Activated T-cell treated with anti-CD3 and anti-CD28 coated beads, Interleukin-2, amount 50 U/mL, for 72 hours (primary cell): ENCODE results near the gene RPS8. TPM values are rescaled to one million over a fixed set of nuclear protein-coding genes. Genes with fewer than 3 reads are reported as not detected.
"Not testable (repeated sequence)": the region's sequence is repeated elsewhere in the genome, so short reads cannot be mapped to it uniquely, and the experiment has no call there.

Source experiments
- ATAC-seq, 2 donors: fragments of 150-1000 bp; cut with Tn5 transposase; replicated peaks in 1 of 2; 2 replicates each; pipeline ENCODE4 v1.10.0; 2021; ENCODE audit warnings: moderate library complexity in 2 of 2, mild to moderate bottlenecking in 1 of 2
- DNase-seq, 2 donors: peaks; one replicate each; pipeline ENCODE4 v3.0.0; 2021 to 2022; ENCODE audit warnings: mixed read lengths in 1 of 2
- H3K27ac Mint-ChIP-seq: one replicate; pipeline ENCODE4 v1.8.0; 2022; ENCODE audit warnings: mild to moderate bottlenecking, moderate library complexity, mixed read lengths
- H3K27me3 Mint-ChIP-seq: one replicate; pipeline ENCODE4 v1.8.0; 2022; ENCODE audit warnings: low read depth, mixed read lengths
- H3K36me3 Mint-ChIP-seq, 2 donors: one replicate each; pipeline ENCODE4 v1.8.0; 2022; ENCODE audit warnings: mixed read lengths in 2 of 2, mild to moderate bottlenecking in 1 of 2; ENCODE audit not compliant: insufficient read depth in 2 of 2
- H3K4me1 Mint-ChIP-seq: one replicate; pipeline ENCODE4 v1.8.0; 2022; ENCODE audit warnings: low read depth, mixed read lengths
- H3K4me3 Mint-ChIP-seq, 2 donors: one replicate each; pipeline ENCODE4 v1.8.0; 2022; ENCODE audit warnings: mild to moderate bottlenecking in 2 of 2, mixed read lengths in 2 of 2, moderate library complexity in 2 of 2
- H3K9me3 Mint-ChIP-seq, 2 donors: one replicate each; pipeline ENCODE4 v1.8.0; 2022; ENCODE audit warnings: mixed read lengths in 2 of 2
- total RNA-seq, 2 donors: library from RNA; stranded (reverse); gene quantifications; one replicate each; pipeline ENCODE4 v1.2.3, GENCODE V29; 2022

The RPS8 gene
- 1,000 to 10,000 TPM; 2,862 to 3,010 TPM for total RNA-seq

DNA sequence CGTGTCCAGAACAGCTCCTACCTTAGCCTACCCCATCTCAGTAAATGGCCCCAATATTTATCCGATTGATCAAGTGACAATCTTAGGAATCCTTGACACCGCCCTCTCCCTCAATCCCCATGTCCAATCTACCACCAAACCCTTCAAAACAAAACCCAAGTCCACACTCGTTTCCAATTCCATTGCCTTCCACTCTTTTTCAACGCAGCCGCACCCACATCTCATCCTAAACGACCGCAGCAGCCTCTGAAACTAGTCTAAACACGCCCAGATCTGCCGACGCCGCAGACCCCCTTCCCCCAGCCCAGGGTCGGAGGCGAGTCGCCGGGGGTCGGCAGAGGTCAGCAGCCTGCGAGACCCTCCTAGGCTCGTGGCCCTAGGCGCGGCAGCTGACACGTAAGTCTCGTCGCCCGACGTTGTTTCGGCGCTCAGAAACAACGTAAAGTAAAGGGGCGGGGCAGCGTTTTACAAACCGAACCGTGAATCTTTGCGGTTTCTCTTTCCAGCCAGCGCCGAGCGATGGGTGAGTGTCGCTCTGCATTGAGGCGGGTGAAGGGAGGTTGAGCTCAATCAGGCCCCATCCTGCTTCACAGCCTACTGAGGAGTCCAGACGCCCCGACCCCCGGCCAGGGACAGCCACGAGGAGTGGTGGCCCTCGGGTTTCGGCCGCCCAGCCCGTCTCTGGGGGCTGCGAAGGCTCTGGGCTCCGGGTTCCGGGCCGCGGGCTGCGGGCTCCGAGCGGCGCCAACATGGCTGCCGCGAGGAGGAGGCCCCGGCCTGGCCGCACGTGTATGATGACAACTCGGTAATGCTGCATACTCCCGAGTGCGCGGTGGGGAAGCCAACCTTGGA lies at the start of gene RPS8:
Gene RPS8 (plus strand): TSS at position 463 of the 852 bp plus-strand sequence. CDS start 57 bp downstream, at position 520.
- peaks cover 50% of the 10 kb centered on the region for H3K4me1 Mint-ChIP-seq
- peaks cover 29 to 45% of the 10 kb centered on the region in 2 donors for H3K36me3 Mint-ChIP-seq
- peak within 1 kb of the TSS; percentile 92 to 97 for H3K4me3 Mint-ChIP-seq
- no peaks in the 10 kb centered on the region for H3K27me3 Mint-ChIP-seq
- peak; percentile 89 to 90 for DNase-seq
- peak; percentile 86 to 88 for ATAC-seq
- H3K27ac Mint-ChIP-seq, result peak within 1 kb of the TSS; percentile 98
- no peaks in the 10 kb centered on the region for H3K9me3 Mint-ChIP-seq

DNA sequence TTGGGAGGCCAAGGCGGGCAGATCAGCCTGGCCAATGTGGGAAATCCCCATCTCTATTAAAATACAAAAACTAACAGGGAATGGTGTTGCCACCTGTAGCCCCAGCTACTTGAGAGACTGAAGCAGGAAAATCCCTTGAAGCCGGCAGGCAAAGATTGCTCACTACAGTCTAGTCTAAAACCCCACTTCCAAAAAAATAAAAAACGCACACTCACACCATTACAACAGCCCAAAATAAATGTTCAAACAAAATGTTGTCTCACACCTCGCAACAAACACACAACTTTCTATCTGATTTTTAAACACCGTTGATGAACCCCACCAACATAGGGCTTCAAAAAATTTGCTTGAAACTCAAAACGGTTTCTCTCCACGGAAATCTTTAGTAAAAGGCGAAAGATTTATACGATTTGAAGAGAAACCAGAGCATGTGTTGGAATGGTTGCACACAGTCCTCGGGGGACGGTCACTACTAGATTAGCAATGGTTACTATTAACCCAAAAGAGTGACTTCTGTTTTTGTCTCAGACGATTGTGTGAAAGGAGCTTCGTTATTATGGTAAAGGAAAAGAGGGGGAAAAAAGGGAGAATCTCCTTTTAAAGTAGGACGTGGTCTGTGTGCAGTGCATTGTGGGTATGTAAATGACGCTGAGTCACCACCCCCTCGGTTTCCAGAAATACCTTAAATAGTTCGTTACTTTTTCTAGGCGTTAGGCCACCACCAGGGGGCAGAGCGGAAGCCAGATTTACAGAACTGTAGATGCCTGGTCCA lies 44.4 kb upstream of the RPS8 start, which contains the start of gene RNU5D-1:
Gene RNU5D-1 (minus strand): TSS at position 430 of the 772 bp plus-strand sequence.
- DNase-seq, result peak; percentile 94 to 96
- peak; percentile 83 to 84 for ATAC-seq
- no peaks in the 10 kb centered on the region for H3K9me3 Mint-ChIP-seq
- no peaks in the 10 kb centered on the region for H3K27me3 Mint-ChIP-seq
- no peaks in the 10 kb centered on the region for H3K36me3 Mint-ChIP-seq
- H3K27ac Mint-ChIP-seq, result peak within 1 kb of the TSS; percentile 100
- H3K4me1 Mint-ChIP-seq, result peaks cover 45% of the 10 kb centered on the region
- peak within 1 kb of the TSS; percentile 47 to 85 for H3K4me3 Mint-ChIP-seq

DNA sequence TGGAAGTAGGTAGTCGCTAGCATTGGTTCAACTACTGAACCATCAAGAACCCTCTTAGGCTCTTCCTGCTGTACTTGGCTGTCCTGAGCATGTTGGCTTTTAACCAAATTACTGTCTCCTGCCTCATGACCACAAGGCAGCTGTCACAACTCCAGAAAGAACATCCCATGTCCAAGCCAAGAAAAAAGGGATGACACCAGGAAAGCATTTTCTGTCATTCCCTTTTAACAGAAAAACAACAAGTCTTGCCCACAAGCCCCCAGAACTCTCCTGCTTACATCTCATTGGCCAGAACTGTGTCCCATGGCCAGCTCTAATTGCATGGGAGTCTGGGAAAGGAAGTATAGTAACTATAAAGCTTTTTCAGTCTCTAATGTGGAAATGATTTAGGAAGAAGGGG lies 42.0 kb upstream of the RPS8 start:
- Mint-ChIP-seq H3K9me3 (no peaks in the 10 kb centered on the region), H3K27me3 (no peaks in the 10 kb centered on the region), H3K36me3 (no peaks in the 10 kb centered on the region), H3K27ac (no peak overlapping the region), H3K4me1 (peaks cover 25% of the 10 kb centered on the region), H3K4me3 (no peak overlapping the region)
- no peak for ATAC-seq
- no peak for DNase-seq

DNA sequence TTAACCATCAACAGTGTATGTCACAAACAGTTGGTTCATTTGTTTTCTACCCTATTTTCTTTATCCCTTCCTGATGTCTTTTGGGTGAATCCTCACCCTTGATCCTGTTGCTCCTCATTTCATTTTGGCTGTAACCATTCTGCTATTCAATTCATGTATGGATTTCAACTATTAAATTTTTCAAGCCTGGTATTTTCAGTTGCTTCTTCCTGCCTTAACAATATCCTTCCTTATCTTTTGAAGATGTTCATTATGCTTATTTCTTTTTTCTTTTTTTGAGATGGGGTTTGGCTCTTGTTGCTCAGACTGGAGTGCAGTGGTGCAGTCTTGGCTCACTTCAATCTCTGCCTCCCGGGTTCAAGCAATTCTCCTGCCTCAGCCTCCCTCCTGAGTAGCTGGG lies 41.6 kb upstream of the RPS8 start:
- Mint-ChIP-seq H3K27ac (no peak overlapping the region), H3K27me3 (no peaks in the 10 kb centered on the region), H3K36me3 (no peaks in the 10 kb centered on the region), H3K4me1 (peaks cover 22% of the 10 kb centered on the region), H3K4me3 (no peak overlapping the region), H3K9me3 (no peaks in the 10 kb centered on the region)
- no peak for DNase-seq
- ATAC-seq, result no peak

DNA sequence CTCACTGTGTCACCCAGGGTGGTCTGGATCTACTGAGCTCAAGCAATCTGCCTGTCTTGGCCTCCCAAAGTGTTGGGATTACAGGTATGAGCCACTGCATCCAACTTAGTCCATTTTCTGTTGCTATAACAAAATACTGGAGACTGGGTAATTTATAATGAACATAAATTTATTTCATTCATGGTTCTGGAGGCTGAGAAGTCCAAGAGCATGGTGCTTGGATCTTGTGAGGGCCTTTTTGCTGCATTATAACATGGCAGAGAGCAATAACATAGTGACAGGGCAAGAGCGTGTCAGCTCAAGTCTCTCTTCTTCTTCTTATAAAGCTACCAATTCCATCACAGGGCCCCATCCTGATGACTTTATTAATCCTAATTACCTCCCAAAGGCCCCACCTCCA lies 39.3 kb upstream of the RPS8 start:
- DNase-seq (no peak), ATAC-seq (no peak)
- H3K27ac Mint-ChIP-seq, result no peak overlapping the region
- H3K4me3 Mint-ChIP-seq, result no peak overlapping the region
- no peaks in the 10 kb centered on the region for H3K27me3 Mint-ChIP-seq
- peaks cover 27% of the 10 kb centered on the region for H3K4me1 Mint-ChIP-seq
- no peaks in the 10 kb centered on the region for H3K9me3 Mint-ChIP-seq
- H3K36me3 Mint-ChIP-seq, result peaks cover 4 to 7% of the 10 kb centered on the region in 2 donors

DNA sequence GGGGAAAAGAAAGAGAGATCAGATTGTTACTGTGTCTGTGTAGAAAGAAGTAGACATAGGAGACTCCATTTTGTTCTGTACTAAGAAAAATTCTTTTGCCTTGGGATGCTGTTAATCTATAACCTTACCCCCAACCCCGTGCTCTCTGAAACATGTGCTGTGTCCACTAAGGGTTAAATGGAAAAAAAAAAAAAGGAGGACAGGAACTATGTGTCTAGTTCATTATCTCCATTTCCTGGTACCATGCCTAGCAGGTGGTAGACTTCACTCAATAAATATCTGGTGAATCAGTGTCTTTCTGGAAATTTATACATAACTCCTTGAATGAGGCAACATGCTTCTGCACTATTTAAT lies 36.4 kb upstream of the RPS8 start:
- not testable (repeated sequence) for H3K27me3 Mint-ChIP-seq, DNase-seq, ATAC-seq, H3K9me3 Mint-ChIP-seq
- Mint-ChIP-seq H3K4me1 (peaks cover 34% of the 10 kb centered on the region), H3K4me3 (peak overlapping the region; percentile 90 to 91), H3K27ac (peak overlapping the region; percentile 89), H3K36me3 (peaks cover 11 to 23% of the 10 kb centered on the region in 2 donors)

DNA sequence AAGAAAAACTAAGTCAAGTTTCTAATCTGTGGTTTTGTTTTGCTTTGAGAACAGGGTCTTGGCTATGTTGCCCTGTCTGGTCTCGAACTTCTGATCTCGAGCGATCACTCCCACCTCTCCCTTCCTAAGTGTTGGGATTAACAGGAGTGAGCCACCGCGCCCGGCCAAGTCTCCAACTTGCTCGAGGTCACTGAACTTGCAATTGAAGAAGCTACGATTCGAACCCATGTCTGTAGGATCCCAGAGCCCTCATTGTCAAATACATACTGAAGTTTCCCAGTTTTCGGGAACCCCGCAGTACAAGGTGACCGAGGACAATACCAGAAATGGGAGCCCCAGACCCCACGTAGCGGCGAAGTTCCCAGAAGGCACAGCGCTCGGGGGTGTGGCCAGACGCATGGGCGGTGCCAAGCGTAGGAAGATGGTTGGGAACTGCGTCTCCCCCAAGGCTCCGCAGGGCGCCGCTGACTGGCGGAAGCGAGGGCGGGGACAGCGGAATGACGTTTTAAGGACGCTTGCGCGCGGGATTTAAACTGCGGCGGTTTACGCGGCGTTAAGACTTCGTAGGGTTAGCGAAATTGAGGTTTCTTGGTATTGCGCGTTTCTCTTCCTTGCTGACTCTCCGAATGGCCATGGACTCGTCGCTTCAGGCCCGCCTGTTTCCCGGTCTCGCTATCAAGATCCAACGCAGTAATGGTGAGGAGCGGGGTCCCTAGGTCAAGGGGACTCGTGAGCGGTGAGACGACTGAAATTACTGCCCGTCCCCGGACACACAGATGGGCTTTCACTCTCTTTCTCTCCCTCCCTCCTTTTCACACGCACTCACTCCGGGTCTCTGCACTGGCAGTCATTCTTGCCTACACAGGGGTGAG lies 35.8 kb upstream of the RPS8 start, which contains the start of gene KIF2C:
Gene KIF2C (plus strand): TSS at position 531 of the 872 bp plus-strand sequence. CDS start 96 bp downstream, at position 627.
- H3K4me1 Mint-ChIP-seq, result peaks cover 40% of the 10 kb centered on the region
- no peaks in the 10 kb centered on the region for H3K9me3 Mint-ChIP-seq
- no peaks in the 10 kb centered on the region for H3K27me3 Mint-ChIP-seq
- ATAC-seq, result peak; percentile 99
- H3K36me3 Mint-ChIP-seq, result peaks cover 14 to 24% of the 10 kb centered on the region in 2 donors
- H3K27ac Mint-ChIP-seq, result peak within 1 kb of the TSS; percentile 89
- H3K4me3 Mint-ChIP-seq, result peak within 1 kb of the TSS; percentile 90 to 91
- DNase-seq, result peak; percentile 98

DNA sequence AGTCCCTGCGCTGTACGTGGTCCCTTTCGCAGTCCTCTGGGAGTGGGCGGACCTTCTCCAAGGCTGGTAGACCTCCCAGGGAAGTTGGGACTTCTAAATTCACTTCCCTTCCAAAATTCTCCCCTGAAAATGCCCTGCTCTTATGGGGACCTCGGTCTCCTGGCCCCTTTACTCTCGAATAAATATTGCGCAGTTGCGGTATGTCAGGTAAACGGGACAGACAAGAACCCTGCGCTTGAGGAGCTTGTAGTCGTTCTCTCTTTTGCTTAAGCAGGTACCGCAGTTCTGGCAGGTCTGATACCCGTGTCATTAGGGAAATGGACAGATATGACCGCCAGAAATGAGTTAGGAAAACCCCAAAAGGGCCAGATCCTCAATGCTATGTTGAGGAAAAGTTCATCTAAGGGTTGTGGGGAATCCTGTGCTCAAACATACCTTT lies 35.1 kb upstream of the RPS8 start:
- H3K4me3 Mint-ChIP-seq, result peak overlapping the region; percentile 90 to 91
- H3K4me1 Mint-ChIP-seq, result peaks cover 45% of the 10 kb centered on the region
- ATAC-seq (no peak), DNase-seq (no peak)
- H3K27ac Mint-ChIP-seq, result peak overlapping the region; percentile 89
- no peaks in the 10 kb centered on the region for H3K27me3 Mint-ChIP-seq
- H3K36me3 Mint-ChIP-seq, result peaks cover 14 to 27% of the 10 kb centered on the region in 2 donors
- H3K9me3 Mint-ChIP-seq, result no peaks in the 10 kb centered on the region

DNA sequence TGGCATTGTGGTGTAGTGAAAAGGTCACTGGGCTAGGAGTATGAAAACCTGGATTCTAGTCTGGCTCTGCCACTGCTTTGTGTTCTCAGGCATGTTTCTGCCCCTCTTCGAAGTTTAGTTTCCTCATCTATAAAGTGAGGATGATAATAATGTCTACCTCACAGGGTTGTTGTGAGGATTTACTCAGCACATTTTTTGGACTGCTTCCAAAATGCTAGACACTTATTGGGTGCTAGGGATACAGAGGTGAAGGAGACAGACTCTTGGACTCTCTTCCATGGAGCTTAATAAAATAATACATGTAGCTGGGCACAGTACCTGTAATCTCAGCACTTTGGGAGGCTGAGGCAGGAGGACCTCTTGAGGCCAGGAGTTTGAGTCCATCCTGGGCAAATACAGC lies 32.1 kb upstream of the RPS8 start:
- DNase-seq, result no peak
- Mint-ChIP-seq H3K4me3 (peak overlapping the region in 1 of 2 donors; percentile 52), H3K4me1 (peaks cover 45% of the 10 kb centered on the region), H3K9me3 (no peaks in the 10 kb centered on the region), H3K36me3 (peaks cover 18 to 36% of the 10 kb centered on the region in 2 donors), H3K27me3 (no peaks in the 10 kb centered on the region), H3K27ac (no peak overlapping the region)
- no peak for ATAC-seq

DNA sequence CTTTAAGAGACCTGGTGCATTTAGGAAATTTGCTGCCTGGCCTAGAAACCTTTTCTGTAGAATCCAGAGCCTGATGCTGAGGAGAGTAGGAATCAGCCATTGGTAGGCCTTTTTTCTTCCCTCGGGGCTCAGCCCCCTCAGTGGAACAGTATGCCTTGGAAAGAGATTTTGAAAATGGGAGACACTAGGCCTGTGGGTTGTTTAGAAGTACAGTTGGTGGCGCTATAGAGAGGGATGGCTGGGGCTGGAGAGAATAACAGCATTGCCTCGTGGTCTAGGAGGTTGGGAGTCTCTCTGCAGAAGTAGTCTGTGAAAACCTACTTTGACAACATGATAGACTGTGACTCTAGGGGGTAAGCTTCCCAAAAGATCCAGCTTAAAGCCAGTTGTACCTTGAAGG lies 27.5 kb upstream of the RPS8 start:
- Mint-ChIP-seq H3K4me3 (no peak overlapping the region), H3K27me3 (no peaks in the 10 kb centered on the region), H3K4me1 (peaks cover 23% of the 10 kb centered on the region), H3K9me3 (no peaks in the 10 kb centered on the region), H3K36me3 (peaks cover 11 to 31% of the 10 kb centered on the region in 2 donors), H3K27ac (no peak overlapping the region)
- no peak for DNase-seq
- ATAC-seq, result no peak

DNA sequence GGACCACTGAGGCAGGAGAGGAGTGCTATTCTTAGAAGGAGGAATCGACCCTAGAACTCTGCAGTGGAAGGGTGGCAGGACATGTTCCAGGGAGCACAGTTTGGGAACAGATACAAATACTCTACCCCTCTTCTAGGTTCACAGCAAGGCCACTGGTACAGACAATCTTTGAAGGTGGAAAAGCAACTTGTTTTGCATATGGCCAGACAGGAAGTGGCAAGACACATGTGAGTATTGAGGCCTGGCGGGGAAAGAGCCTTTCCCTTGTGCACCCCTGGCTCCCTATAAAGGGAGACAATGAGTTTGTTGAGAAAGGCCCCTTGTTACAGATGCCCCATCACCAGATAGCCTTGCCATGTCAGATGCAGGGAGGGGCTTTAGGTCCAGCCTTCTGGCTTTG lies 17.9 kb upstream of the RPS8 start:
- Mint-ChIP-seq H3K27me3 (no peaks in the 10 kb centered on the region), H3K27ac (no peak overlapping the region), H3K36me3 (peaks cover 25 to 55% of the 10 kb centered on the region in 2 donors), H3K4me1 (peaks cover 8% of the 10 kb centered on the region), H3K4me3 (no peak overlapping the region), H3K9me3 (no peaks in the 10 kb centered on the region)
- no peak for ATAC-seq
- no peak for DNase-seq

DNA sequence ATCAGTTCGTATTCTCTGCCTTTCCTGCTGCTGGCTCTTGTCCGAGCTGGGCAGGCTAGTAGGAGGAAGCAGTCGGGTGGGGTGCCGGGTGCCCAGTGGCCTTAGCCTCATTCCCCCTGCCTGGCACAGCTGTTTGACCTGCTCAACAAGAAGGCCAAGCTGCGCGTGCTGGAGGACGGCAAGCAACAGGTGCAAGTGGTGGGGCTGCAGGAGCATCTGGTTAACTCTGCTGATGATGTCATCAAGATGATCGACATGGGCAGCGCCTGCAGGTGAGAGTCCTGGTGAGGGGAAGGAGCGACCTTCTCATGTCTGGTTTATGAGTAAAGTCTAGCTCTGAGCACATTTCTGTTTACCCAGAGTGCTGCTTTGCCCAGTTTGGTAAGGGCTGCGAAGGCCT lies 16.3 kb upstream of the RPS8 start:
- Mint-ChIP-seq H3K36me3 (peaks cover 32 to 57% of the 10 kb centered on the region in 2 donors), H3K4me3 (no peak overlapping the region), H3K9me3 (no peaks in the 10 kb centered on the region), H3K27ac (no peak overlapping the region), H3K27me3 (no peaks in the 10 kb centered on the region), H3K4me1 (no peaks in the 10 kb centered on the region)
- ATAC-seq, result no peak
- DNase-seq, result no peak
